CD4-positive, alpha-beta T cell treated with Interleukin-12 subunit alpha and Interleukin-12 subunit beta, for 1 hour (primary cell): ENCODE data around the gene CDH13.

Source experiments
- DNase-seq: peaks from one replicate; pipeline ENCODE4 v3.0.0-alpha.2; 2020

The CDH13 gene

DNA sequence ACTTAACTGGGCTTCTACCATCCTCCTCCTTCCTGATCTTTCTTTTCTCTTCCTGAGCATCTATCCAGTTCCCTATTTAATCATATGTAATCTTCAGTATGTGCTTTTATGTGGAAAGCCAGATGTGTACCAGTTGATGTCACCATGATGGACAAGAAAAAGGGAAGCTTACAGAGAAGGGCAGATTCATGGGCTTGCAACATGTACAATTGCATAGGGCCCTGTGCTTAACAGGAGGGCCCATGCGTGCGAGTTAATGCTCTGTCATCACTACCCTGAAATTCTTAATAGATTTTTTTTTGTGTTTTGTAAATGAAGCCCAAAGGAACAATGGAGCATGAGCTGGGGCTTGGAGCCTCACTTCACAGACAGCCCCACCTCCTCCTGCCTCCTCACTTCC lies 124.3 kb downstream of the CDH13 start:
- DNase-seq, result no peak

DNA sequence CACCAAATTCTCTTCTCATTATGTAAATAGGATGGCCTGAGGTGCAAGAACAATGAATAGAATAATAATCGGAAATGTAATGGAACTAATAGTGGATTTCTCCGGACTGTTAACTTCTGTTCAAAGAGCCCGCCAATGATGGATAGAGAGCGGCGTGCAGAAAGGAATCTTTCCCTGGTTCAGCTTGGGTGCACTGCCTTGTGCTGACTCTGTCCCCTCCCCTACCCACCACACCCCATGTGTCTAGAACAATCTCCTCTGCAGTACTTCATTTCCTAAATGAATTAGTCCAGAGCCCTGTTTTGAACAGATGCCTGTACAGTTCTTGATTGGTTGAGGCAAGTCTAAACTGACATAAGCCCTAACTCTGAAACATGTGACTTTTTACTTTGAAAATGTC lies 125.4 kb downstream of the CDH13 start:
- no peak for DNase-seq

DNA sequence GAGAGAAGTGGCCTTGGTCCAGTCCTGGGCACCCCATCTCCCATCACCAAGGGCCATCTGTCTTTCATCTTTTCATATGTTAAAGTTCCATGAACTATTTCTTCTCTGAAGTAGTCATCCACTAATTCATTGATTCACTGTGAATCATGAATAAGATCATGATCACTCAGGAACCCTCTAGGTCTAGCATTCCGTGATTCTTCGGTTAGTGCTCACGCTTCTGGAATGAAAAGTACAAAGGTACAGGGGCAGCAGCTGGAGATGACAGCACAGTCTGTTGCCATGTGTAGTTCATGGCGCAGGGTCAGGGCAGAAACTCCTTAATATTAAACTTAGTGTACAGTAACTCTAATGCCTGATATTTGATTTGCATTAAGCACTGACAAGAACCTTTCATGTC lies 127.1 kb downstream of the CDH13 start:
- DNase-seq, result no peak

DNA sequence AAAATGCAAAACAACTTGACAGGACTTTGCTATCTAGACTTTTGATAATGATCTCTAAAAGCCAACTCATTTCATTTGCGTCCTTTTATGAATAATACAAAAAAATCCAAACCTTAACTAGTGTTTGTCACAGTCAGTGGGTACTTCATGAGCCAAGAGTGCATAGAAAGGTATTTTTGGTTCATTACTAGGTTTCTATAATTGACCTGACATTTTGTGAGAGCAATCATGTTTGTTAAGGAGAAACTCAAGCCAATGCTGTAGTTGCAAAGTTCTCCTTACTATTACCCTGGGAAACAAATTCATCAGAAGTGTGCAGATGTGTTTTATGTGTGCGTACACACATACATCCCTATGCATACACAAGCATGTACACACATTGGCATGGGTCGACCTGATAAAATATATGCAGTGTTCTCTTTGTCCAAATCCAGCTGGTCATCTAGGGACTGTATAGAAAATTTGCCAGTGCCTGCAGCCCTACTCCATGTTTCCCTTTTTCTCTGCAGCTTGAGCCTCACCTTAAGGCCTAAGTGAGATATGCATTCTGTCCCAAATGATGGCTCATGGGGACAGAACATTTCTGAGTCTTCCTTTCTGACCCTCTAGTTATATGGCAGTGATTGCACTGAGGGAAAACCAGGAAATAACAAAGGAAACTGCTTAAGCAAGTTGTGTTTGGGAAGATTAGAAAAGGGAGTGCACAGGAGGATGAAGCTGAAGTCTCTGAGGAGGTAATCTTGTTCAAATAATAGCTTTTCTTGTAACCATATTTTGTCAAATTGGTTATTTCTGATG lies 128.1 kb downstream of the CDH13 start:
- DNase-seq, result no peak

DNA sequence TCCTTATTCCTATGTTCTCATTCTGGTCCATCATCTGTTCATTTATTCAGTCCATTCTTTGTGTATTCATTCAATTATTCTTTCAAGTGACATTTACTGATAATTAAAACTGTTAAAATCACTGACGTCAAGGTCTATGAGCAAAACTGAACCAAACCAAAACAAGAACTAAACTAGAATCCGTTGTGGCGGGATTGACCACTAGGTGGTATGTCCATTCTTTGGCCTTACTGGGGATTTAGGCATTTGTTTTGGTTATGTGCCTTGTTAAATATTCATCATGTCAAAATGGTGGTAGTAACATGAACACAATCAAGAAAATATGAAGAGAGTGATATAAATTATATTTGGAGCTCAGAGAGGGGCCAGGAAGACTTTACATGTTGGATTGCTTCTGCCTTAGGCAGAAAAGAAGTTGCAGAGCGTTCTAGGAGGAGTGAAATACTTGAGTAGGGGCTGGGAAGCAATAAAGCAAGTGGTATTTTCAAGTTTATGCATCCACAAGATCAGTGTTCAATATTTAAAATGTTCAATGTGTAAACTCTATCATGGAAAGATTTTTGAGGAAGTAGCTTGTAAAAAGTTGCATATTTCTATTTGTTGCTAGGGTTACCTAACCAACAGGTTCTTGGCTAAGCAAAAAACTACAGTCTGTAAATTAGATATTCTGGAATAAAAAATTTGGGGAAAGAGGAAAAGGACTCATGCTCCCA lies 129.0 kb downstream of the CDH13 start:
- no peak for DNase-seq

DNA sequence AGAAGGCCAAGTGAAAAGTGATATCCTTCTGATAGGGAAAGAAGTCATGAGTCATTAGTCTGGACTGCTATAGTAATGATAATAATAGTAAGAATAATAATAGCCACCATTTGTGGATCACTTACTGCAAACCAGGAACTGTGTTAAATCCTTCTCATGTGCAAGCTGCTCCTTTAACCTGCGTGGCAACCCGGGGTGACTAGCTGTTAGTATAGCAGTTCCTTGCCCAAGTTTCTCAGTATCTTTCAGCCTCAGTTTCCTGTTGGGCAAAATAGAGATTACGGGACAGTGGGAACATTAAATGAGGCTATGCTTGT lies 129.5 kb downstream of the CDH13 start:
- no peak for DNase-seq

DNA sequence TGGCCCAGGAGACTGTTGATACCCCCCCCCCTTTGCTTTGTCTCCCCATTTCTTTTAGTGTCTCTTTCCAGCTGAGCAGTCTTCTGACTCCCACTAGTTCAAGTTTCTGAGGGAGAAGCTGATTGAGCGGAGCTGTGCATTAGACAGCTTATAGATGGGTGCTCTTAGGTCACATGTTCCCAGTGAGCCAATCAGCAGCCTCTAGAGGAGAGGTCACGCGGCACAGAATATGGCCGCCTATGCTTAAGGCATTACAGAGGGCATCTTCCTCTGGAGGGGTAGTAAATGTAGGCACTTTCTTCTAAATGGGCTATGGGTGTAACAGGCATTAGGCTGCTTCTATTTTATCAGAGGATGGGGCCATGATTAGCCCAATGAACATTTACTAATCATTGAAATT lies 131.6 kb downstream of the CDH13 start:
- no peak for DNase-seq

DNA sequence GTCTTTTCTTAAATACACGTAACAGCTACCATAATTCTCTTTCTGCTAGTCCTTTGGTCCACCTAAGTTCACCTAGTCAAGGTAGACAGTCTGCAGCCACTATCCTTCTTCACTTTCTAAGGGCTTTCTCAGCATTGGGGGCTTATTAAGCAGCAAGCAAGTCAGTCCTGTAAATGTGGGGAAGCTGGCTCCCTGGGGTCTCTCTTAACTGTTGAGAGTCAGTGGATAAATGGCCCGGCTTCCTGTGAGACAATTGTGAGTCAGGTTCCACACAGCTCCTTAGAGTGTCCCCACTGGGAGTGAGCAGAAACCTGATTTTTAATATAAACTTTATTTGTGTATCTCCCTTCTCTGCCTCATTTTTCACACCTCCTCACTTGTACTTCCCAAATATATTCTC lies 132.1 kb downstream of the CDH13 start:
- DNase-seq, result no peak

DNA sequence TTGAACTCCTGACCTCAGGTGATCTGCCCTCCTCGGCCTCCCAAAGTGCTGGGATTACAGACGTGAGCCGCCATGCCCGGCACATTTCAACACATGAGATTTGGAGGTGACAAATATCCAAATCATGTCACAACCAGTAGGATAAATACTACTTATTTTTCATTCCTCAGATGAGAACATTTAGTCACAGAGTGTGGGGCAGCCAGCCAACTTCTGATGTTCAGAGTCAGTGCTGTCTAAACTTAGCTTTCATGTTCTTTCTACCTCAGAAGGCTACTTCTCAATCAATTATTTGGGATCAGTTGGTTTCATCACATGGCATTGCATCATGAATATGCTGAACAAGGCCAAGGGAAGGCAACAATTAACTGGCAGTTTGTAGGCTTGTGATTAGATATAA lies 134.5 kb downstream of the CDH13 start:
- no peak for DNase-seq

DNA sequence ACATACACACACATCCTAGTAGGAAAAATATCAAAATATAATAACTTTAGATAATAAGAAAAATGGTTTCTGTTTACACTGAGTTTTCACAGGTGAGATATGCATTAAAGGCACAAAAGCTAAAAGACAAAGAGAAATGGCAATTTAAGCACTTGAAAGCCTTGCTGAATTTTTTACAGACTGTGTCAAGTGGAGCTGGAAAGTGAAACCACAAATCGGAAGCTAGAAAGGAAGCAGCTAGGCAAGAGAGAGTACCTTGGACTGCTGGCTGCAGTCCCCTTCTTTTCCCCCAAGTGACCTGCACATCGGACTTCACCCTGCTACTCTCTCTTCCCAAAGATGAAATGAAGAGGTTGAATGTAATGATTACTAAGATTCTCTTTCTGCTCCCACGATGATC lies 135.1 kb downstream of the CDH13 start:
- no peak for DNase-seq

DNA sequence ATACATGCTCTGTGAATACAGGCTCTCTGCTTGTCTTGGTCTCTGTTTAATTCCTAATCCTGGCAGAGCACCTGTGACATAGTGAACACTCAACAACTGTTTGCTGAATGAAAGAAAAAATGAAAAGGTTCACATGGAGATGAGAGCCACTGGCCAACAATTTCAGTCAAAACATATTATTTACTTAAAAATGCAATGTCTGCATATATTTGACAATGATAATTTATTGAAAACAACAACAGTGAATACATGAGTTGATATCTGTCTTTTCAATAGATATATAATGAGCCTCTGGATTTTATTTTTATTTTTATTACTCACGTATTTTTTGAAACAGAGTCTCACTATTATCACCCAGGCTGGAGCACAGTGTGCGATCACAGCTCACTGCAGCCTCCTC lies 136.6 kb downstream of the CDH13 start:
- no peak for DNase-seq

DNA sequence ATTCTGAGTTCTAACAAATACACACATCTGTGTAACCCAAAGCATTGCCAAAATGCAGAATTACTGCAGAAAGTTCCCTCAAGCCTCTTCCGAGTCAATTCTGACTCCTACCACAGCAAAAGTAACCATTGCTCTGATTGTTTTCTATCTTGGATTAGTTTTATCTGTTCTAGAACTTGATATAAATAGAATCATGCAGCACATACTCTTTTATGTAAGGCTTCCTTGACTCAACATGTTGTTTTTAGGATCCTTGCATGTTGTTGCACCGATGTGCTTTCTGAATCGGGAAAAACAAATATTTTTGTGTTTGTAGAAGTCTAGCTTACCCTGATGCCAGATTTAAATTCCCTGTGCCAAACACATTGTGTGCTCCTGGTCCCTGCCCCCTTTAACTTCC lies 140.4 kb downstream of the CDH13 start:
- DNase-seq, result no peak

DNA sequence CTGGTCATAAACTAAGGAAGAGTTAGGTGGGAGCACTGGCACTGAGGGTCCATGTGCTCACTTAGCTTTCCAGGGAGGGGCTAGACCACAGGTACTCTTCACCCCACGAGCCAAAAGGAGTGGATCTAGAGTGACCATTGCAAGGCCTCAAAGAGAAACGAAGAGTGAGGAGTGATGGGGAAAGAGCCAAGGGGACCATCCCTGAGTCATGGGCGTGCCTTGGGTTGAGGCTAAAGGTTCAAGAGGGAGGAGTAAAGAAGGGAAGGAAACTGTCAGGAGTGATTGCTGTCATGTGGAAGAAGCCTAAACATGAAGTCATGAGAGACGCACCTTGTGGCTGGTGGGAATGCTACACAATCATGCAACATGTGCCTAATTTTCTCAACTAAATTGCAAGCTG lies 141.0 kb downstream of the CDH13 start:
- DNase-seq, result no peak

DNA sequence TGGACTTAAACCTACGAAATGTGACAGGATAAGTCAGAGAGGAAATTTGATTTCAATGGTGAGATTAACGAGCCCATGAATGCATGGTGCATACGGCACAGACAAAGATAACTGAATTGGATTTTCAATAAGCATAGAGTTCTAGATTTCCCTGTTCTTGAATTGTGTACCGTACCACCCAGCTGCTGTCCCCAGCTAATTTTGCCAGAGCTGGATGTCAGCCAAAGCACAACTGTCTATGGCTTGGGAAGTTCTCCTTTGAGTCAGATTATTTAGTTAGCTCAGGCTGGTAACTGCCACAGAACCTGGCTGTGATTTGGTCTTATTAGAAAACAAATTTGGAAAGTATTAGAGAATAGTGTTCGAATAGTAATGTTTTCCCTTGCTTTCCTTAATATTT lies 143.1 kb downstream of the CDH13 start:
- DNase-seq, result no peak

DNA sequence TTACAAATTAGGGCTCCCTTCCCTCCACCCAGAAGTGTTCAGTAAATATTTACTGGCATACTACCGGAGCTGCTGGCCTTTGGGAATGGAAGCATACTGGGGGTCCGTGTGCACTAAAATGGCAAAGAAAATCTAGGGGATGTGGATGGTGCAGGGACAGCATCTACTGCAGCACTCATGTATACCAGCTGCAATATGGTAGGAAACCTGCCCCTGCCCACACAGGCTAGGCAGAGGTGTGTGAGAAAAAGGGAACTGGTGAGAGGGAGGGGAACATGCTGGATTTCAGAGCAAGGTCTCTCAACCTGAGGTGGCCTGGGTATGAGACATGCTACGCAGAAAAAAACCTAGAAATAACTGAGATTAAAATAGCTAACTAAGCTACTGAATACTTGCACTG lies 145.4 kb downstream of the CDH13 start:
- DNase-seq, result no peak

DNA sequence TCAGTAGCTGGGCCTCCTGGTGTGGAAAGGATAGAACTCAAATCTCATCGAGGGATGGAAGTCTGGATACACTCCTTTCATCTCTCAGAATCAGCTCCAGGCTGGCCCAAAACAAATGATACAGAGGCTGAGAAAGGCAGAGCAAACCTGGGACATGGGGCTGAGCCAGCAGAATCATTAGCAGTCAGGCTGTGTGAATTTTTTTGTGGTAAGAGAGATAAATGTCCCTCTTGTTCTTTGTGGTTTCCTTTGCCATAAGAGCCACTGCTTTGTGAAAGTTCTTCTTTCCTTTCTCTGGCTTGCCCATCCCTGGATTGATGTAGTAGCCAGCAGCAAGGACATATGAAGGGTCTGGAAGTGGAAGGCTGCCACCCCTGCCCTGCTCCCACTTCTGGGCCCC lies 146.2 kb downstream of the CDH13 start:
- no peak for DNase-seq

DNA sequence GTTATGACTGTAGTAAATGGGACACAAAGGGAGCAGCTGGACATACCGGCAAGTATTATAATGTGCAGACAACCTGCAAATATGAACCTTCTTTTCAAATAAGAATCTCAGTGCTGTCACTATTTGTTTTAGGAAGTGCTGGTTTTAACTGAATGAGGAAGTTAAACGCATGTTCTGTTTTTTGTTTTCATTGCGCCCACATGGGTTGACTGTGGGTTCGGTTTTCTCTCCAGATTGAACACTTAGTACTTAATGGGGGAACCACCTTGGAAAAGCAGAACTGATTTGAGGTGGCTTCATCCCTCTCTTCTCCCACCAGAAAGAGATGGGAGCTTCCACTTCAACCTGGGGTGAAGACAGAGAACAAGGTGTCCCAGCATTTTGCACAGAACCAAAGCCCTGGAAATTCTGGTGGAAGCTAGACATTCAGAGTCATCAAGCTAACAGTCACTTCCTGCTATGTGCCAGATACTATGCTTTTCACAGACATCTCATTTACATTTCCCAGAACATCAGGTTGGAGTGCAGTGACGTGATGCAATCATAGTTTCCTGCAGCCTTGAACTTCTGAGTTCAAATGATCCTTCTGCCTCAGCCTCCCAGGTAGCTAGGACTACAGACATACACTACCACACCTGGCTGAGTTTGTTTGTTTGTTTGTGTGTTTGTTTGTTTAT lies 149.8 kb downstream of the CDH13 start:
- no peak for DNase-seq

DNA sequence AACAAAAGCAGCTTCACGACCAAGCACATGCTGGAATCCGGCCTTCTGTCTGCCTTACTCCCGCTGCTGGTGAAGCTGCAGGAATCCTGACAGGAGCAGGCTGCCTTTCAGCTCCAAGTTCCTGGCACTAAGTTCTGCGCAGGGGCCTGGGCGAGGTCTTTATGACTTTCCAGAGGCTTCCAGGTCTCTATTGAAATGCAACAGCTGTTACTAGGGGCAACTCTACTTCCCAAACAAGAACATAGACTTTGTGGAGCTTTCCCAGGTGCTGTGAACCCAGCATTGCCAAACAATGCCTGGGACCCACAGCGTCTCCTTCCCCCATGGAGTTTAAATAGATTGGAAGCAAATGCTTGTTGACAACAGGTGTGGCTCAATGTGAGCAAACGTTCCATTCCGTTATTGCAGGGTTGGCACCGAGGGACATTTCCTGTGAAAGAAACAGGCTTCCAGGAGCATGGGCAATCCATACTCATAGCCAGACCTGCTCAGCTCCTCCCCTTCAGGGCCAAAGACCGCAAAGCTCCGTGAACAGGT lies 156.0 kb downstream of the CDH13 start:
- no peak for DNase-seq

DNA sequence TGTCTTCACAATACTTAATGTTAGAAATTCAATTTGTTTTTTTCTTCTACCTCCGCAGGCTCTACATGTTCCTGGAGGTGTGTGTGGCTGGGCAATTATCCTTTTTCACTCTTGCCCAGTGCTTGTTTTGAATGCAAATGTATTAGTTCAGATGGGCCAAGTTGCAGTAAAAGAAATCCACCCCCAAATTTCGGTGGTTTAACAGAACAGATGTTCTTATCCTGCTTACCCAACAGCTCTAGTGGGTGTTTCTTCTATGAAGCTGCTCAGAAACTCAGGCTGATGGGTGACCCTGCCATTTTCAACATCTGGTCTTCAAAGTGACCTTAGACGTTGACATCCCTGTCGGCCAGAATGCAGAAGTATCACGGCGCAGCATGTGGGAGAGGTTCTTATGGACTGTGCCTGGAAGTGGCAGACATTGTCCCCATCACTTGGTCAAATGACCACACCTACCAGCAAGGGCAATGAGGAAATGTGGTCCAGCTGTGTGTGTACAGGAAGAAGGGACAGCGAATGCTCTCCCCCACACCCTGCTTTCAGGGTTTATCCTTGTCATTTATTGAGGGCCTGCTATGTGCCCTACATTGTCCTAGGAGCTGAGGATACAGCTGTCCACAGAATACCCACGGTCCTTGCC lies 157.3 kb downstream of the CDH13 start:
- DNase-seq, result no peak

DNA sequence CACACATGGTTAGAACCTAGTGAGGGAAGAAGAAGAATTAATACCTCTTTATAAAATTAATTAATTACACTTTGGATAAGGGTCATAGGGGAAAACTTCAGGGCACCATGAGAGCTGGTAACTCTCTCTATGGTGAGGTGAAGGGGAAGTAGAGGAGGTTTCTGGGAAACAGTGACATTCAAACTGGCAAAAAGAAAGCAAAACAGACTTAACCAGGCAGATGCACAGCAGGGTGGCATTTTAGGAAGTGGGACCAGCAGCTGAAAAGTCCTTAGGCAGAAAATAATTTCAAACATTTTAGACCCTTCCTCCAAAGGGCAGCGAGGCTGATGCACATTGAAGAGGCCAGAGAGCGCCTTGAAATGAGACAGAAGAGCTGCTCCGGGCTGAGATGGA lies 157.8 kb downstream of the CDH13 start:
- no peak for DNase-seq

DNA sequence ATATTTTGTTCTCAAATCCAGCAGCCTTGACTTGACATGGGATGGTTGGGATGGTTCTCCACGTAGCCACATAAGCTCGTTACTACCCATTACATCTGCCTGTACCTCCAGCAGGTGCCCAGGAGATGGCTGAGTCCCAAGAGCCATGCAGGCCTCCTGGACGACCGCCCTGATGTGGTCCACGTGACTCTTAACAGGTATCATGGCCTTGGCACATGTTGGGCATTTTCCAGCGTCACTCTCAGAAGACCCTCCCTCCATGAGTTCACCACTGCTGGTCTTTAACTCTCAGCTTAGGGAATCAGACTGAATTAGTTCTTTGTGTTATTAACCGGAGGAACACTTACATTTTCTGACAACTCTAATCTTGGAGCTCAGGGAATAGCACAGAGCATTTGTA lies 161.5 kb downstream of the CDH13 start:
- no peak for DNase-seq

DNA sequence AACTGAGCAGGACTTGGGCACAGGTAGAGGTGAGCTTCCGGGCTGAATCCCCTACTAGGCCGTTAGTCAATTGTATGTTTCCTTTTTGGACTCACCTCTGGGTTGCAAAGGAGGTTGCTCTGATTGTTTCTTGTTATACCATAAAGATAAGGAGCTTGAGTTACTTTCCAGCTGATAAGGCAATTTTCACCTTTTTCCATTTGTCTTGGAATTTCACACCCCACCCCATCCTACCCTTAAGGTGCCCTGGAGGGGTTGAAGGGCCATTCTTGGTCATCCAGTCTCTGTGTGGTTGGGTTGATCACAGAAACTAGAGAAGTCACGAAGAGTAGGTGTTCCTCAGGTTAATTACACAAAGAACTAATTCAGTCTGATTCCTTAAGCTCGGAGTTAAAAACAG lies 162.2 kb downstream of the CDH13 start:
- DNase-seq, result no peak

DNA sequence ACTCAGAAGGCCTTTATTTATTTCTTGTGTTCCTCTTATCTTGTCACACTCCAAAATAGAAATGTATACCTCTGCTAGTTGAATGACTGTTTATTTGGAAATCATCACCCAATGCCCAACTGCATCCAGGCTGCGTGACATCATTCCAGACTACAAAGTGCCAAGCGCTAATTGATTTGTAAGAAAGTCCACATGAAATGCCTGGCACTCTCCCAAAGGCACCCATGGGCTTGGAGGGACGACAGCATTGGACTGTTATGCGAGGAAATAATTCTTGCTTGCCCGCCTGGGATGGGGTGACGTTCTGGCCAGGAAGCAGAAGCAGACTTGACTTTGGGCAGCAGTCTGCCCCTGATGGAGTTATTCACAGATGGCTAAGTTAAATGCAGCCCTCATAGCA lies 165.9 kb downstream of the CDH13 start:
- no peak for DNase-seq
